Ovary (tissue), 9 donors: ENCODE data around the gene RNF151. TPM values are rescaled to one million over a fixed set of nuclear protein-coding genes. Genes with fewer than 3 reads are reported as not detected.
"Not testable (repeated sequence)": the region's sequence is repeated elsewhere in the genome, so short reads cannot be mapped to it uniquely, and the experiment has no call there.

Source experiments
- DNase-seq, 5 donors: peaks; one replicate each; pipeline ENCODE4 v3.0.0-alpha.2; 2019 to 2020
- H3K27ac ChIP-seq, 2 donors: fragments of 200-600 bp; one replicate each; pipeline versions ENCODE4 v1.5.1 to v1.8.0; 2019 to 2022
- H3K27me3 ChIP-seq: fragments of 200-600 bp; one replicate; pipeline ENCODE4 v1.8.0; 2022
- H3K36me3 ChIP-seq: fragments of 200-600 bp; sonication (generic); one replicate; pipeline ENCODE4 v1.5.1; 2019
- H3K4me1 ChIP-seq: one replicate; pipeline ENCODE4 v1.8.1; 2013; ENCODE audit warnings: mild to moderate bottlenecking, moderate library complexity; ENCODE audit not compliant: insufficient read depth
- H3K4me3 ChIP-seq: fragments of 200-600 bp; sonication (generic); one replicate; pipeline ENCODE4 v1.5.1; 2017
- H3K9me3 ChIP-seq, 2 donors: fragments of 200-600 bp in 1 of 2; sonication (generic) in 1 of 2; one replicate each; pipeline versions ENCODE4 v1.5.1 to v1.8.1; 2013 to 2019; ENCODE audit warnings: mild to moderate bottlenecking in 1 of 2, moderate library complexity in 1 of 2
- EP300 ChIP-seq: sonication (generic); formaldehyde crosslinking; IDR thresholded peaks from one replicate; pipeline ENCODE4 v1.6.1; 2017; ENCODE audit warnings: antibody characterized with exemption
- POLR2A ChIP-seq: fragments of 450-650 bp; IDR thresholded peaks from one replicate; pipeline ENCODE4 v1.6.1; 2017; ENCODE audit warnings: antibody characterized with exemption, mild to moderate bottlenecking, moderate library complexity
- WGBS, 3 donors: extraction: QIAGEN DNeasy Blood & Tissue Kit in 1 of 3; methylation state at CpG; one replicate each; pipeline versions ENCODE4 v1.1.5 to v1.1.7; 2013 to 2017; 5-methylcytosine and 5-hydroxymethylcytosine counted together
- intact Hi-C, 4 donors: fragments of 100-400 bp; cut with DNase I; formaldehyde crosslinking; loops; one replicate each; pipeline versions ENCODE4 v1.11.0 to v1.15.1; 2022 to 2023
- polyA plus RNA-seq, 2 donors: library from polyadenylated mRNA; stranded (reverse); fragments of 200-250 nt in 1 of 2; fragments of 350-450 nt in 1 of 2; fragmentation: Illumina TruSeq in 1 of 2; extraction: RNeasy Lipid Tissue Mini Kit (QIAGEN cat#74804) in 1 of 2; gene quantifications; one replicate each; pipeline ENCODE4 v1.2.3, GENCODE V29; 2013 to 2014
- total RNA-seq, 7 donors: library from RNA; depleted of rRNA in 2 of 7; stranded (reverse); fragments of >200 nt in 2 of 7; fragmentation: NEBNext Ultra II Directional in 3 of 7; extraction: Animal tissue kit (Norgen Biotek cat#: 25700) in 3 of 7; gene quantifications; one replicate each; pipeline versions ENCODE4 v1.1.0 to v1.2.4, GENCODE V29; 2016 to 2023
- TF ChIP-seq, protein P1 (sequence below), 3 donors: fragments of 450-650 bp in 2 of 3; fragments of 200-600 bp in 1 of 3; IDR thresholded peaks; one replicate each; pipeline versions ENCODE4 v1.5.1 to v1.8.0; 2016 to 2022; ENCODE audit warnings: antibody characterized with exemption in 3 of 3, mild to moderate bottlenecking in 1 of 3
- donor health status: DM: no; HTN: no; CAD: no; lungs with moderate emphysema.
- donor health status: DM: no; HTN: no; CAD: no.
- donor health status: Bipolar disorder and iron deficiency.
- donor health status: DM: yes; HTN: yes; CAD: no.
- donor health status: DM: no; HTN: no; CAD: no.
- donor health status: DM: yes; HTN: yes; CAD: no.

Gene RNF151
- total and polyA plus RNA-seq, 9 donors, result 0.32 TPM; not detected in 8

- Histone ChIP-seq H3K36me3 (no peaks in the 10 kb centered on the region), H3K4me1 (peaks cover 21% of the 10 kb centered on the region), H3K27ac (peak within 1 kb of the TSS; percentile 0 to 69), H3K27me3 (no peaks in the 10 kb centered on the region), H3K4me3 (peak within 1 kb of the TSS; percentile 68), H3K9me3 (no peaks in the 10 kb centered on the region)
- intact Hi-C loops, result no loop called here
- TF ChIP-seq, protein P1, sequence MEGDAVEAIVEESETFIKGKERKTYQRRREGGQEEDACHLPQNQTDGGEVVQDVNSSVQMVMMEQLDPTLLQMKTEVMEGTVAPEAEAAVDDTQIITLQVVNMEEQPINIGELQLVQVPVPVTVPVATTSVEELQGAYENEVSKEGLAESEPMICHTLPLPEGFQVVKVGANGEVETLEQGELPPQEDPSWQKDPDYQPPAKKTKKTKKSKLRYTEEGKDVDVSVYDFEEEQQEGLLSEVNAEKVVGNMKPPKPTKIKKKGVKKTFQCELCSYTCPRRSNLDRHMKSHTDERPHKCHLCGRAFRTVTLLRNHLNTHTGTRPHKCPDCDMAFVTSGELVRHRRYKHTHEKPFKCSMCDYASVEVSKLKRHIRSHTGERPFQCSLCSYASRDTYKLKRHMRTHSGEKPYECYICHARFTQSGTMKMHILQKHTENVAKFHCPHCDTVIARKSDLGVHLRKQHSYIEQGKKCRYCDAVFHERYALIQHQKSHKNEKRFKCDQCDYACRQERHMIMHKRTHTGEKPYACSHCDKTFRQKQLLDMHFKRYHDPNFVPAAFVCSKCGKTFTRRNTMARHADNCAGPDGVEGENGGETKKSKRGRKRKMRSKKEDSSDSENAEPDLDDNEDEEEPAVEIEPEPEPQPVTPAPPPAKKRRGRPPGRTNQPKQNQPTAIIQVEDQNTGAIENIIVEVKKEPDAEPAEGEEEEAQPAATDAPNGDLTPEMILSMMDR (IDR thresholded peaks at IDR 0.05), result peak in 1 of 3 donors; percentile 23
- TF ChIP-seq EP300, result no peak
- peak; percentile 81 for TF ChIP-seq POLR2A
- 1 to 2% (median 2%) methylated on average over 27 to 52 of the region's 52 CpGs for WGBS, 3 donors
- peak; percentile 79 to 90 (median 85) for DNase-seq
Measured at GRCh38 chr16:2009791-2010510, 43.3 kb downstream of the RNF151 start, which contains the start of gene ZNF598. Gene ZNF598, minus strand, starts transcription at chr16:2009821.

GRCh38 chr16:2011726-2012125, 45.1 kb downstream of the RNF151 start:
- H3K9me3 ChIP-seq, DNase-seq, H3K36me3 ChIP-seq, H3K27me3 ChIP-seq, intact Hi-C loops, H3K4me3 ChIP-seq, H3K27ac ChIP-seq: not testable (repeated sequence)
- peaks cover 21% of the 10 kb centered on the region for H3K4me1 ChIP-seq
- WGBS, 3 donors, result 84 to 87% (median 85%) methylated on average over 9 of the region's 9 CpGs

GRCh38 chr16:2013527-2013926, 46.9 kb downstream of the RNF151 start:
- TF ChIP-seq, protein P1 (IDR thresholded peaks at IDR 0.05), result no peak
- no peak for TF ChIP-seq POLR2A
- TF ChIP-seq EP300, result no peak
- Histone ChIP-seq H3K4me3 (no peak overlapping the region), H3K27me3 (no peaks in the 10 kb centered on the region), H3K4me1 (peaks cover 11% of the 10 kb centered on the region), H3K9me3 (no peaks in the 10 kb centered on the region), H3K27ac (no peak overlapping the region), H3K36me3 (no peaks in the 10 kb centered on the region)
- WGBS, 3 donors, result 82 to 91% (median 91%) methylated on average over 15 of the region's 15 CpGs
- intact Hi-C loops, result no loop called here
- peak in 1 of 5 donors; percentile 19 for DNase-seq

GRCh38 chr16:2015117-2015946, 48.7 kb downstream of the RNF151 start:
- peaks cover 6% of the 10 kb centered on the region for H3K4me1 ChIP-seq
- H3K9me3 ChIP-seq, result no peaks in the 10 kb centered on the region
- DNase-seq, result no peak
- intact Hi-C loops, result loop anchor here in 1 of 4 donors (5.0 kb wide), 1 partner anchor 127 kb away; no protein-coding TSS in a partner anchor
- 89 to 91% (median 90%) methylated on average over 24 of the region's 24 CpGs for WGBS, 3 donors
- no peak overlapping the region for H3K4me3 ChIP-seq
- H3K36me3 ChIP-seq, result no peaks in the 10 kb centered on the region
- no peak overlapping the region for H3K27ac ChIP-seq
- H3K27me3 ChIP-seq, result no peaks in the 10 kb centered on the region
- TF ChIP-seq, protein P1 (IDR thresholded peaks at IDR 0.05), result no peak
- TF ChIP-seq POLR2A (no peak), EP300 (no peak)

GRCh38 chr16:2015947-2016208, 49.2 kb downstream of the RNF151 start:
- H3K36me3 ChIP-seq, result no peaks in the 10 kb centered on the region
- H3K27ac ChIP-seq, result no peak overlapping the region
- peaks cover 5% of the 10 kb centered on the region for H3K4me1 ChIP-seq
- WGBS, 3 donors, result 73 to 86% (median 74%) methylated on average over 7 of the region's 7 CpGs
- DNase-seq, result no peak
- no peak overlapping the region for H3K4me3 ChIP-seq
- intact Hi-C loops, result loop anchor here in 1 of 4 donors (5.0 kb wide), 1 partner anchor 126 kb away; no protein-coding TSS in a partner anchor
- no peak for TF ChIP-seq POLR2A
- TF ChIP-seq, protein P1 (IDR thresholded peaks at IDR 0.05), result no peak
- no peak for TF ChIP-seq EP300
- H3K27me3 ChIP-seq, result no peaks in the 10 kb centered on the region
- no peaks in the 10 kb centered on the region for H3K9me3 ChIP-seq
